ENCODE measurements around the gene TYMP.
A peak's percentile ranks its signal among the peaks of the same experiment; 100 is the strongest.

Gene TYMP

DNA sequence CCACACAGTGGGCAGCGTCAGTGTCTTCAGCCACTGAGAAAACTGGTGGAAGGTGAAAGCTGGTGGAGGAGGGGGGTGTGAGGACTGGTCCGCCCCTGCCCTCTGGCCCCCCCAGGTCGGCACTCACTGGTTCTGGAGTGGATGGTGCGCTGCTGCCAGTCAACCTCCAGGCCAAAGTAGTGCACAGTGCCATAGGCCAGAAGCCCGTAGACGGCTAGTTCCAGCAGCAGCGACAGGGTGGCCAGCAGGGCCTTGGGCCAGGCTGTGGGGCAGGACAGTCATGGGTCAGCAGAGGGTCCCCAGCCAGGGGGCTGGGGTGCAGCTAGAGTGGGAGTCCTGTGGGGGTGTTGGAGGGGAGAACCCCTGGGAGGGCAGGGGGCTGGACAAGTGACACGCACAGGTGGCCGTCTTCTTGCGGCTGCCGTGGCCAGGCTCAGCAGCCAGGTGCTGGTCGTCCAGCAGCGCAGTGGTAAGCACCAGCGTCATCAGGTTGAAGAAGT is 24.5 kb downstream of the TYMP start:
- DNase-seq (ENCODE audit: low spot score) = no peak

DNA sequence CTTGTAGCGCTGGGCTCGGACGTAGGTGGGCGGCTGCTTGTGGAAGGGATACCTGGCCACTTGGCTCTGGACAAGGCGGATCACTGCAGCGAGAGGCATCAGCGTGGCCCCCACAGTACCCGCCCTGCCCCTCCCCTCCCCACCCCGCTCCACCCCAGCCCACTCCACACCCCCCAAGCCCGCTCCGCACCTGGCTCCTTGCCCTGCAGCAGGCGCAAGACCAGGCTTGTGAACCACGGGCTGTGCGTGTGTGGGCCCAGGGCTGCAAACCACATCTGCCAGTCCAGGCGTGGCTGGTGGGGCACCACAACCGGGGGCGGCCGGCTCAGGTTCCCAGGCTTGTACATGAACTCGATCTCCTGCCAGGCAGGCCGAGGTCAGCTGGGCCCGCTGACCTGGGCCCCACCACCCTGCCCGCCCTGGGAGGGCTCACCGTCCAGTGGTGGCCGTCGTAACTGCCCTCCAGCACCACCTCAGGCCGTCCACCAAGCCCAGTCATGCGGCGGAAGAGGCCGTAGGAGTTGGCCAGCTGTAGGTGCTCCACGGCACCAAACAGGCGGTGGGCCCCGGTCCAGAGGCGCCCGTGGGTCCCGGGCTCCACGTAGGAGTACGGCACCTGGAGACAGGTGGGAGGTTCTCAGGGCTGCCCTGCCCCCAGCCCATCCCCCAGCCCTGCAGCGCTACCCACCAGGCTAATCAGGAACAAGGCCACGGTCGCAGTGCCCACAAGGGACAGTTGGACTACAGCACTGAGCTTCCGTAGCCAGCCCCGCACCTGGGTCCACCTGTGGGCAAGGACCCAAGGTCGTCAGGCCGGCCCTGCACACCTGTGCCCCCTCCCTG is 25.2 kb downstream of the TYMP start:
- no peak for DNase-seq (ENCODE audit: low spot score)

DNA sequence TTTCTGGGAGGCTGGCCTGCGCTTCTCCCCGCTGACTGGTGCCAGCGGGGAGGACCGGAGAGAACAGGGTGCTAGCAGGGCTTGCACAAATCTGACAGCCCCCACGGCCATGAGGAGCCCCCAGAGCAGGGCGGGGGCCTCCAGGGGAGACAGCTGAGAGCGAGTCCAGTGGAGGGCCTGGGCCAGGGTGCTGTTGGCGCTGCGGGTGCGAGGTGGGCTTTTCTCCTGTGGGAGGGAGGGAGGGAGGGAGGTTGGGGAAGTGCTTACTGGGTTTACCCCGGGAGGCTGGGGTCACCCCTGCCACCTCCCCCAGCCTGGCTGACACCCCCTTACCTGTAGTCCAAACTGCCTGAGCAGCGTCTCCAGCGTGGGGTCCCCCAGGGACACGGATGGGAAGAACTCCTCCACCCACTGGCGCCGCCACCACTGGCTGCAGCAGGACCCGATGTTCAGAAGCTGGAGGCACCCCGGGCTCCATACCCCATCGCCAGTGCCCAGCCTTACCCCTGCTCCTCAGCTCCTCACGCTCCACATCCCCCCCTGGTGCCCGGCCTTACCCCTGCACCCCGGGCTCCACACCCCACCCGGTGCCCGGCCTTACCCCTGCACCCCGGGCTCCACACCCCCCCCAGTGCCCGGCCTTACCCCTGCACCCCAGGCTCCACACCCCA is 26.2 kb downstream of the TYMP start:
- no peak for DNase-seq (ENCODE audit: low spot score)

DNA sequence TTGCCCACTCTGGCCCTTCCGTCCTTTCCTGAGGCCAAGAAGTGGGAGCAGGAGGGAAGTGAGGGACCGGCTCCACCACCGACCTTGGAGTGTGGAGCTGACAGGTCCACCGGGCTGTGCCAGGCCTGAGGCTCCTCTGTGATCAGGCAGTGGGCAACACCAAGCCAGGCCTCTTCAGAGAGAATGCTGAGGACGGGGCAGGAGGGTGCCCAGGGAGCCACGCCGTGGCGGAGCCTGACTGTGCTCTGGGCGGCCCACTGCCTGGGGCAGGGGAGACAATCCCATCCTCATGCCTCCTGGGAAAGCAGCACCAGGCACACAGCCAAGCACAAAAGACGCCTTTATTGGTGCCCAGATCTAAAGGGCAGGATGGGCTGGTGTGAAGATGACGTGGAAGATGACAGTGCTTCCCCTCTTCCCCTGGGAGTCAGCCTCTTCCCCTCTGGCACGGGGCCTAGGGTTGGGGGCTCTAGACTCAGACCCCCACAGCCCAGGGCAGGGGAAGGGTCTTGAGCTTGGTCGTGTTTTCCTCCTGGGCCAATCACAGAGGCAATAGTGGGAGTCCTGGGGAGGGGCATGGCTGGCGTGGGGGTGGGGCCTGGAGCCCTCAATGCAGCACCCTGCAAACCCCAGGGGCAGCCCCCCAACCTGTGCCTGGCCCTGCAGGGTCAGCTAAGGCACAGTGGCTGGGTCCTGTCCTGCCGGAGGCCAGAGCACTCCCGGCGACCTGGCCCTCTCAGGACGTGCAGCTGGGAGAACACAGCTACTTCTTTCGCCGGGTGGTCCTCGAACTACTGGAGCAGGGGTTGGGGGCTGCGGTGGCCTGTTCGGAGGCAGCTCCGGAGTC is 27.0 kb downstream of the TYMP start:
- DNase-seq (ENCODE audit: low spot score) = no peak

DNA sequence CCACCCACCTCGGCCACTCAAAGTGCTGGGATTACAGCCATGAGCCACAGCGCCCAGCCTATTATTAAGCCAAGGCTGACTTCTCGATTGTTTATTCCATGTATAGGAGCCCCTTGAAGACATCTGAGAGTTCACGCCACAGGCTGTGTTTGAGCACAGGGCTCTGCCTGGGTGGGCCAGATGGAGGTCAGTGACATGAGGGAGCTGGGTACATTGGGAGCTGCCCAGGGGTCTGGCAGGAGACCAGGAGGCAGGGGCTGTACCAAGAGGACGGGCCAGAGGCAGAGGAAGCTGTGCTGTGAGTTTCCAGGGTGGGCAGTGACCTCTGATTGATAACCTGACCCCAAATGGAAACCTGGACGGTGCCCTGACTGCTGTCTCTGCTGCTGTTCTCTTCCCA is 27.7 kb downstream of the TYMP start:
- no peak for DNase-seq (ENCODE audit: low spot score)

DNA sequence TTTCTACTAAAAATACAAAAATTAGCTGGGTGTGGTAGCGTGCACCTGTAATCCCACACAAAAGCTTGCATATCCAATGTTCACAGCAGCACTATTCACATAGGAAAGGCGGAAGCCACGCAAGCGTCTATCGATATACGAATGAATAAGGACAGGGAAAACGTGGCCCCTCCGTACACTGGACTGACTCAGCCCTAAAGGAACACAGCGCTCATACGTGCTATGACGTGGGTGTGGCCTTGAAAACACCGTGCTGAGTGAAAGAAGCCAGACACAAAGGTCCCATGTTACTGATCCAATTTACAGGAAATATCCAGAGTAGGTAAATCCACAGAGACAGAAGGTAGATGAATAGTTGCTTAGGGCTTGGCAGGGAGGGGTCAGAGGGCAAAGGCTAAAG is 29.4 kb downstream of the TYMP start:
- no peak for DNase-seq (ENCODE audit: low spot score)

DNA sequence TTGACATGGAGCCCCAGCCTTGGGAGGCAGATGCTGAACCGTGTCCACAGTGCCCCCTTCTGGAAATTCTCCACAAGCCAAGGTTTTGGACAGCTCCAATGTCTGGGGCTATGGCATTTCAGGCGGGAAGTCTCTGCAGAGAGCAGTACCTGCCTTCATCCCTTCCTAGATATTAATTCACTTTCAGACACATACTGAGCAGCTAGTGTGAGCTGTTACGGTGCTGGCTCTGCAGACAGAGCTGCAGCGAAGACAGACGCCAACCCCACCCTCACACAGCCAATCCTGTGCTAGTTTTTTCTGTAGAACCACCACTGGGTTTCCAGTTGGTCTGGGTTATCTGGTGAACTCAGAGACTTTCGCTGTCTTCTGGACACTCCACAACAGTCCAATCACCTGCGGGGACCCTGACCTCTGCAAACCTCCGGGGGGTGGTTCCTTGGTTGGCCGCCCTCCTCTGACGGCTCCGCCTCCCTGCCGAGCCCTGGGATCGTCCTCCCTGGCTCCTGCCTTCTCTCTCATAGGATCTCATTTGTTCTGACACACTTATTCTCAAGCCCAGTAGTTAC is 31.4 kb downstream of the TYMP start:
- peak; percentile 58 for DNase-seq (ENCODE audit: low spot score)

DNA sequence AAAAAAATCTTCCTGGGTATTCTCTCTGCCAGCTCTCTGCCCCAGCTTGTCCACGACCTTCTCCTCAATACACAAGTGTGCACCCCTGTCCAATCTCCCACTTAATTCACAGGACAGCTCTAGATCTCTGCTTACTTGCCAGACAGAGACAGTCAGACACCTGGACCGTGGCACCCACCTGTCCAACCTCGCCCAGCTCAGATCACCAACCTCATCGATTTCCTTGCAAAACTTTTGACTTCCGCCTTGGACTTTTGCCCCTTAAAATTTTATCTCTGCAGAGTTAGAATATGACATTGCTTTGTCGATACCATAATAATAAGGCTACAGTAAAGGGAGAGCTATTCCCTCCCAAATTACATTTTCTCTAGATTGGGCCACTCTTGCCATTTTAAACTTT is 32.7 kb downstream of the TYMP start:
- no peak for DNase-seq (ENCODE audit: low spot score)

DNA sequence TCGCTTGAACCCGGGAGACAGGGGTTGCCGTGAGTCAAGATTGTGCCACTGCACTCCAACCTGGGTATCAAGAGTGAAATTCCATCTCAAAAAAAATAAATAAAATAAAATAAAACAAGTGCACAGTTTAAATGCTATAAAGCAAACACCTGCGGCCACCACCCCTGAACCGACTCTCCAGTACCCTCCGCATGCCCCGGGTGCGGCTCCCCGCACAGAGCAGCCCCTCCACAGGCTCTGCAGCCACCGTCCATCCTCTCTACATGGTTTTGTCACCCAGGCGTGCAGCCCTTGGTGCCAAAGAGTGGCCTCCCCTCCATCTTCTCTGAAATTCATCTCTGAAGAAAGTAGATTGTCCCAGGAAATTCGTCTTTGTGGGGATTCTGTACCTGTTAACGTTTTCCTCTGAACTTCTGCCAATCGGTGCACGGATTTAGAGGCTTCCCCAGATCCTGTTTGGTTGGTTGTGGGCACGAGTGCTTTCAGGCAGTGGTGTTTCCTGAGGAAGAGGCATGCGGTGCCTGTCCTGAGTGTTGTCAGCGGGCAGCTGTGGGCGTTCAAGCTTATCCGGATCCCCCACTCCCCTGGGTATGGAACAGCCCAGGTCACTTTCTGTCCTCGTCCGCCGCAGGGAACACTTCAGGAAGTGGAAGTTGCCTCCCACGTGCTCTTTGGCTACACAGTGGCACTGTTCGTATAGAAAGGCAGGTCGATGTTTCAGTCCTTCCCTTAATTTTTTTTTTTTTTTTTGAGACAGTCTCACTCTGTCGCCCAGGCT is 39.1 kb downstream of the TYMP start:
- no peak for DNase-seq (ENCODE audit: low spot score)

DNA sequence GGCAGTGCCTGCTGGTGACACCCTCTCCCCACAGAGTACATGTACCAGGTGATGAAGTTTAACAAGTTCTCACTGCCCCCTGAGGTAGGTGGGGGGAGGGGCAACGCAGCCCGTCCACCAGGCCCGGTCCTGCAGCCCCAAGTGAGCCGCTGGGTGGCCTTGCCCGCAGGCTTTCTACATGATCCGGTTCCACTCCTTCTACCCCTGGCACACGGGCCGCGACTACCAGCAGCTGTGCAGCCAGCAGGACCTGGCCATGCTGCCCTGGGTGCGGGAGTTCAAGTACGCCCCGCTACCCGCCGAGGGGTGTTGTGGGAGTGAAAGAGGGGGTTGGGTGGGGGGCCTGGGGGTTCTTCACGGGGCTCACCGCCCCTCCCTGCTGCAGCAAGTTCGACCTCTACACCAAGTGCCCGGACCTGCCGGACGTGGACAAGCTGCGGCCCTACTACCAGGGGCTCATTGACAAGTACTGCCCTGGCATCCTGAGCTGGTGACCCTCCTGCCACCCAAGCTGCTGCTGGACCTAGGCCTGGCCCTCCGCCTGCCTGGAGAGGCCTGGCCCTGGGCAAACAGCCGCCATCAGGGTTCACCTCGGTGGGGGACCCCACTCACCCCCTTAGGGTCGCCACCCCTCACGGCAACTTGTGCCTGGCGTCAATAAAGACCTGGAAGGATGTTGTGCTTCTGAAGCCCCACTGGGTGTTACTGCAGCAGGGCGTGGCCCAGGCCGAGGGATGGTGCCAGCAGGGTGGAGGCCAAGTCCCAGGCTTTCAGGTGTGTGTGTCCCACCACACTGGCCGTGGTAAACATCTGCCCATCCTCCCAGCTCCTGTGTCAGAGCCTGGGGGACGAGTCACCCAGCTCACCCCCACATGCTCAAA is 40.2 kb downstream of the TYMP start:
- DNase-seq (ENCODE audit: low spot score) = no peak

DNA sequence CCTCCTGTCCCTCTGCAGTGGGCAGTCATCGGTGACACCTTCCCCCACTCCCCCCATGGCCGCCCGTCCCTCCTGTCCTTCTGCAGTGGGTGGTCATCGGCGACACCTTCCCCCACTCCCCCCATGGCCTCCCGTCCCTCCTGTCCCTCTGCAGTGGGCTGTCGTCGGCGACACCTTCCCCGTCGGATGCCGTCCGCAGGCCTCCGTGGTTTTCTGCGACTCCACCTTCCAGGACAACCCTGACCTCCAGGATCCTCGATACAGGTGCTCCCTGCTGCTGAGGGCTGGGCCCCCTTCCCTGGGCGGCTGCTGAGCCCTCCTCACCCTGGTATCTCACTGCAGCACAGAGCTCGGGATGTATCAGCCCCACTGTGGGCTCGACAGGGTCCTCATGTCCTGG is 40.9 kb downstream of the TYMP start:
- DNase-seq (ENCODE audit: low spot score) = no peak

DNA sequence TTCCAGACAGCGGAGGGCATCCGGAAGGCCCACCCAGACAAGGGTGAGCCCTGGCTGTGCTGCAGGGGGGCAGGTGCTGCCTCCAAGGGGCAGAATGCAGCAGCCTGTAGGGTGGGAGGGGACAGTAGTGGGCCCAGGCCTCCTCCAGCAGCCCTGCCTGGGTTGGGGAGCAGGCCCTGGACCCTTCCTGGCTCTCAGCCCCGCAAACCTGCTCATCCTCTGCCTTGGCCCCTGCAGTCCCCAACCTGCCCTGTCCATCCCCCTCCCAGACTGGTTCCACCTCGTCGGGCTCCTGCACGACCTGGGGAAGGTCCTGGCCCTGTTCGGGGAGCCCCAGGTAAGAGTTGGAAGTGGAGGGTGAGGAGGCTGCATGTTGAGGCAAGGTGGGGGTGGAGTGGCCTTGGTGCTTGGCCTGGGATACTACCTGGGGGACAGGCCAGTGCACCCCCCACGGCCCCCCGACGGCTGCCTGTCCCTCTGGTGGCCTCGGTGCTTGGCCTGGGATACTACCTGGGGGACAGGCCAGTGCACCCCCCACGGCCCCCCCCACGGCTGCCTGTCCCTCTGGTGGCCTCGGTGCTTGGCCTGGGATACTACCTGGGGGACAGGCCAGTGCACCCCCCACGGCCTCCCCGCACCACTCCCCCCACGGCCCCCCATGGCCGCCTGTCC is 41.7 kb downstream of the TYMP start:
- DNase-seq (ENCODE audit: low spot score) = no peak

DNA sequence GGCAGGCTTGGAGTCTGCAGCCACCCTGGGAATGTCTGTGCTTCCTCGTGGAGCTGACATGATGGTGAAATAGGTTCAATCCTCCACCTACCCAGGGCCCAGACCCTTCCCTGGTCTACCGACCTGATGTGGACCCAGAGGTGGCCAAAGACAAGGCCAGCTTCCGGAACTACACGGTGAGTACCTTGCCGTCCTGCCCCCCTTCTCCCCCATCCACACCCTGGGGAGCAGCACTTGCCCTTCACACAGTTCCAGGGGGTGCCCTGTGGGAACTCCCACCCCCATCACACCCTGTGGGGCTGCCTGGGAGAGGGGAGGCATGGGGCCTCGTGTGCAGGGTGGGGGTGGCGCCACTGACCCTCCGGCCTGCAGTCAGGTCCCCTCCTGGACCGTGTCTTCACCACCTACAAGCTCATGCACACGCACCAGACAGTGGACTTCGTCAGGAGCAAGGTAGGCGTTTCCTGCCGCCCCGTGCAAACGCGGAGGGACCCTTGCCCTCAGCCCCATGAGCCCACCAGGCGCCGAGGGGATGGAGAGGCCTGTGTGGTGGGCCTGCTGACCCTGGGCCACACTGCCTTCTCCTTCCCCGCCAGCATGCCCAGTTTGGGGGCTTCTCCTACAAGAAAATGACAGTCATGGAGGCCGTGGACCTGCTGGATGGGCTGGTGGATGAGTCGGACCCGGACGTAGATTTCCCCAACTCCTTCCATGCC is 42.4 kb downstream of the TYMP start:
- no peak for DNase-seq (ENCODE audit: low spot score)

DNA sequence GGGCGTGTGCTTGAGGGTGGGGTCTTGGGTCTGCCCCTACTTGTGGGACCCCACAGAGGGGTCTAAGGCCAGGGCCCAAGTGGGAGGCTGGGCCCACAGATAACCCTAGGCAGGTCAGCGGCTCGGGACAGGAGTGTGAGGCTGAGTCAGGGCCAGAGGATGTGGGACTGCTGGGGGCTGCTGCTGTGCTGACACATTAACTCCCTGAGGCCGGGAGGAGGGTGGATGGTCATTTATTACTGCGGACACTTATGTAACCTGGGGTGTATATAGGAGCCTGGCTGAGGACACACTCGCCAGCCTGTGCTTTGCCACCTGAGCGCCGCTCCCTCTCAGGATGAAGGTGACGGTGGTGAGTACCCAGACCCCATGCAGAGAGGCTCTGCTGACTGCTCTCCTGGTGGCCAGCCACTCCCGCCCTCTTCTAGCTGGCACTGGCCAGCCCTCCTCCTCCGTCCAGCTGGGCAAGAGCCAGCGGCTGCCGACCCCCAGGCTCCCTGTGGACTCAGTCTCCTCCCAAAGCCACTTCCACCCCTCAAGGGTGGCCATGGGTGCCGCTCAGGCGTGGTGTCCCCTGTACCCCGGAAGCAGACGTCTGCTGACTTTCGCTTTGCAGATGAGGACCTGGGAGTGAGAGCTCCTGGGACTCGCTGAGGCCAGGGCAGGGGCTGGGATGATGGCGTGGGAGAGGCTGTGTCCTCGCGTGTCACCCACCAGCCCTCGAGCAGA is 43.1 kb downstream of the TYMP start, which contains the start of gene MIOX:
Gene MIOX, plus strand, starts transcription at position 299 of the 729 bp plus-strand sequence. Its CDS starts 39 bp downstream, at position 338.
- peak; percentile 21 for DNase-seq (ENCODE audit: low spot score)

DNA sequence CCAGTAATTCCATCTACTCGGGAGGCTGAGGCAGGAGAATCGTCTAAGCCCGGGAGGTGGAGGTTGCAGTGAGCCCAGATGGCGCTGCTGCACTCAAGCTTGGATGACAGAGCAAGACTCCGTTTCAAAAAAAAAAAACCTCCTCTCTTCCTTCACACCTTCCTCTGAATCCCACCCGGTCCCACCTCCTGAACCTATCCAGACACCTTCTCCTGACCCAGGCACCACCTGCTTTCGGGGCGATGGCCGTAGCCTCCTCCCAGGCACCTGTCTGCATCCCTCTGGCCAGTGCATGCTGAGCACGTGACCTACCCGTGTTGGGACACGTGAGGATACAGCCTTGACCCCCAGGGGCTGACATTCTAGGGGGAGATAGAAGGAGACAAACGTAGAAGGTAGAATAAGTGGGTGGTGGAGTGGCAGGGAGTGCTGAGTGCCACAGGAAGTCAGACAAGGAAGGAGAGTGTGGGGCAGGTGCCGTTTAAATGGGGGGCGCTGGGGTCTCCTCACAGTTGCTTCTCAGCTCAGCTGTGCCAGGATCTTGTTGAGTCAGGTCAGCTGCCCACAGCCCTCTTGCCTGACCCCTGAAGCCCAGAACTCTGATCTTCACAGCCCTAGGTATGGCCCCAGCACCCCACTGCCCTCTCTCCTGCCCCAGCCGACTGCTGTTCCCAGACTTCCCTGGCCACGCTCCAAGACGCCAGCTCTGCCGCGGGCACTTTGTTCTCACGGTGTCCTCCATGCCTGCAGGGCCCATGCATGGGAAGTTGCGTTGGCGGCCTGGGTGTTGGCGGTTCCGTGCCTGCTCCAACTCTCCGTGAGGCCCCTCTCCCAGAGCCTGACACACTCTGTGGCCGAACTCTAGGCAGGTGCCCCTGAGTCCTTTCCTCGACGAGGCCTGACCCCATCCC is 44.3 kb downstream of the TYMP start:
- no peak for DNase-seq (ENCODE audit: low spot score)

DNA sequence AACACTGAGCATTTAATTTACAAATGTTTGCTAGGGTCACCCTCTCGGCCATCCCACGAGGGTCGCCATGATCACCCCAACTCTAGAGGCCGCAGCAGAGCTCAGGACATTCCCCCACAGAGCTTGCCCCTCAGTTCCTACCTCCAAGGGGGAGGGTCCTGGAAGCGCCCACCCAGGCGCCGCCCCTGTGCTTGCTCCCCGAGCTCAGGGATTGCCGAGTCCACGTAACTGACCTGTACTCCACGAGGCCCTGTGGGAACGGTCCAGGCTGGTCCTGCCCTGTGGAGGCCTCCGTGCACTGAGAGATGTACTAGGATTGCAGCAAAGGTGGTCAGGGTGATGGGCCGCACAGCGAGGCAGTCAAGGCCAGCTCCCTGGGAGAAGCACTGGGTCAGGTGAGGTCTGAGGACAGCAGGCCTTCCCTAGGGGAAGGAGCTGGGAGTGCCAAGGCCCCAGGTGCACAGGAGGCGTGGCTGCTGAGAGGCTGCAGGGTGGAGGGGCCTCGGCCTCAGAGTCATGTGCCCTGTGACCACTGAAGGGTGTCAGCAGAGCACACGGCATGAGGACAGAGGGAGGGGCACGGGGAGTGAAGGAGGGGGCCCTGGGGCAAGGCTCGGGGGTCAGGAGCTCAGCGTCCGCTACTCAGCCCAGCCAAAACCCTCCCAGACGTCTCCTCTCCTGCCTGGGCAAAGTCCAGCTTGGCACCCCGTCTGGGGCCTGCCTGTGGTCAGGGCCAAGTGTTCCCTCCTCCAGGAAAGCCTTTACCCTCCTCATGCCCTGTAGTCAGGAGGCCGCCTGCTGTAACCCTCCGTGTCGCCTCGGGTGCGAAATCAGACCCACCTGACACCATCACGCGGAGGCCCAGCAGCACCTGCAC is 45.6 kb downstream of the TYMP start:
- no peak for DNase-seq (ENCODE audit: low spot score)
